GM12878 (cell line): ENCODE data around the gene CELA3B. TPM values are rescaled to one million over a fixed set of nuclear protein-coding genes. Genes with fewer than 3 reads are reported as not detected.

ENCODE experiments used
- ATAC-seq: fragments of 200-7000 bp; cut with Tn5 transposase; 3 replicates; pipeline ENCODE4 v1.9.1; 2020; ENCODE audit warnings: mild to moderate bottlenecking, moderate library complexity
- BruUV-seq: library from RNA; stranded (reverse); fragments of 400-500 nt; replicated peaks from 2 replicates; lab custom pipeline; 2021; lab: Mats Ljungman, UMichigan
- CTCF ChIA-PET: fragments of 300-600 bp; sonication (Branson Sonifier 250); formaldehyde crosslinking; extraction: SDS; loops from one replicate; lab custom pipeline; 2021; ENCODE audit warnings: inconsistent platforms; lab: Yijun Ruan, JAX
- POLR2A ChIA-PET: fragments of 350-600 bp; formaldehyde crosslinking; extraction: SDS; loops from one replicate; lab custom pipeline; 2021; ENCODE audit warnings: inconsistent platforms; lab: Charles Lee
- RAD21 ChIA-PET: fragments of 300-600 bp; sonication (Branson Sonifier 250); formaldehyde crosslinking; loops from one replicate; lab custom pipeline; 2023; ENCODE audit warnings: antibody characterized with exemption; ENCODE audit not compliant: unreplicated experiment; lab: Charles Lee
- SMC1A ChIA-PET: fragments of 300-600 bp; sonication (Branson Sonifier 250); formaldehyde crosslinking; loops from one replicate; lab custom pipeline; 2023; ENCODE audit not compliant: unreplicated experiment, uncharacterized antibody; lab: Charles Lee
- DNase-seq: peaks from one replicate; pipeline ENCODE4 v3.0.0-alpha.2; 2011; ENCODE audit warnings: low read depth, low spot score
- FAIRE-seq: peaks from 3 replicates; lab custom pipeline; 2011; peaks lifted over from hg19 to GRCh38; lab: Jason Lieb, UNC
- H2AFZ ChIP-seq: 2 replicates; pipeline ENCODE4 v1.6.0; 2011; ENCODE audit warnings: low read depth, low read length, control low read depth; ENCODE audit not compliant: control insufficient read depth
- H3K27ac ChIP-seq: 2 replicates; pipeline ENCODE4 v1.5.1; 2011; ENCODE audit warnings: control low read depth; ENCODE audit not compliant: control insufficient read depth, insufficient read depth
- H3K27me3 ChIP-seq, 2 experiments: replicated peaks in 1 of 2; 2 replicates each; pipeline versions ENCODE4 v1.6.0 to v1.6.1; 2011; ENCODE audit warnings: low read length in 1 of 2; ENCODE audit not compliant: control insufficient read depth in 2 of 2, insufficient read depth in 2 of 2
- H3K36me3 ChIP-seq, 2 experiments: 2 replicates each; pipeline ENCODE4 v1.5.1; 2011; ENCODE audit warnings: low read length in 1 of 2; ENCODE audit not compliant: control insufficient read depth in 2 of 2, insufficient read depth in 2 of 2
- H3K4me1 ChIP-seq: 2 replicates; pipeline ENCODE4 v1.6.1; 2011; ENCODE audit warnings: mild to moderate bottlenecking, low read length, moderate library complexity, mixed read lengths; ENCODE audit not compliant: control insufficient read depth, insufficient read depth
- H3K4me2 ChIP-seq: 2 replicates; pipeline ENCODE4 v1.6.0; 2011; ENCODE audit warnings: control low read depth; ENCODE audit not compliant: control insufficient read depth, insufficient read depth
- H3K4me3 ChIP-seq: fragments of 200-600 bp; sonication (generic); 2 replicates; pipeline ENCODE4 v1.5.1; 2016
- H3K79me2 ChIP-seq: 2 replicates; pipeline ENCODE4 v1.6.0; 2011; ENCODE audit warnings: low read length; ENCODE audit not compliant: control insufficient read depth, insufficient read depth
- H3K9ac ChIP-seq: 2 replicates; pipeline ENCODE4 v1.8.0; 2011; ENCODE audit warnings: low read length, control low read depth, mixed read lengths; ENCODE audit not compliant: control insufficient read depth, insufficient read depth
- H3K9me3 ChIP-seq: replicated peaks from 3 replicates; pipeline ENCODE4 v1.5.1; 2011; ENCODE audit warnings: mild to moderate bottlenecking, low read length; ENCODE audit not compliant: control insufficient read depth, insufficient read depth
- H4K20me1 ChIP-seq: 2 replicates; pipeline ENCODE4 v1.6.0; 2011; ENCODE audit not compliant: control insufficient read depth, insufficient read depth
- CHD4 ChIP-seq: fragments of 200-600 bp; sonication (generic); IDR thresholded peaks from 2 replicates; pipeline ENCODE4 v1.6.1; 2016; ENCODE audit warnings: mild to moderate bottlenecking
- HDAC6 ChIP-seq: fragments of 200-600 bp; sonication (generic); IDR thresholded peaks from one replicate; pipeline ENCODE4 v1.8.0; 2017; ENCODE audit warnings: antibody characterized with exemption; ENCODE audit not compliant: unreplicated experiment
- MEF2A ChIP-seq: IDR thresholded peaks from 2 replicates; pipeline ENCODE4 v1.6.1; 2011; ENCODE audit warnings: low read depth, mild to moderate bottlenecking, low read length, moderate library complexity; ENCODE audit not compliant: insufficient read depth
- NBN ChIP-seq: fragments of 450-650 bp; IDR thresholded peaks from 2 replicates; pipeline ENCODE4 v1.6.1; 2016
- RB1 ChIP-seq: fragments of 450-650 bp; formaldehyde crosslinking; IDR thresholded peaks from 2 replicates; pipeline ENCODE4 v1.6.1; 2017; ENCODE audit warnings: mild to moderate bottlenecking, borderline replicate concordance
- REST ChIP-seq: IDR thresholded peaks from 2 replicates; pipeline ENCODE4 v1.6.1; 2012; ENCODE audit warnings: mild to moderate bottlenecking, low read depth, low read length
- SPI1 ChIP-seq: IDR thresholded peaks from 2 replicates; pipeline ENCODE4 v1.6.1; 2011; ENCODE audit warnings: low read depth, mild to moderate bottlenecking, low read length, moderate library complexity, borderline replicate concordance; ENCODE audit not compliant: insufficient read depth
- SRF ChIP-seq, 2 experiments: IDR thresholded peaks; 2 replicates each; pipeline ENCODE4 v1.6.1; 2011; ENCODE audit warnings: low read depth in 2 of 2, low read length in 2 of 2, mild to moderate bottlenecking in 1 of 2, moderate library complexity in 1 of 2
- YBX1 ChIP-seq: fragments of 450-650 bp; IDR thresholded peaks from 2 replicates; pipeline ENCODE4 v1.6.1; 2016; ENCODE audit warnings: antibody characterized with exemption
- ZNF217 ChIP-seq: fragments of 450-650 bp; IDR thresholded peaks from 2 replicates; pipeline ENCODE4 v1.6.1; 2017; ENCODE audit warnings: antibody characterized with exemption, mild to moderate bottlenecking
- ZNF274 ChIP-seq: IDR thresholded peaks from one replicate; pipeline ENCODE4 v1.8.0; 2011; ENCODE audit not compliant: insufficient read length, insufficient read depth
- WGBS: methylation state at CpG from one replicate; pipeline ENCODE4 v1.1.6; 2016; ENCODE audit warnings: low lambda C conversion rate; ENCODE audit not compliant: insufficient replicate concordance, insufficient coverage; ENCODE audit errors: missing lambda C conversion rate; 5-methylcytosine and 5-hydroxymethylcytosine counted together
- in situ Hi-C: fragments of 300-500 bp; cut with MboI; formaldehyde crosslinking; loops from 9 replicates; pipeline ENCODE4 v1.14.3; 2018; ENCODE audit warnings: mixed read lengths
- intact Hi-C: fragments of 100-400 bp; cut with micrococcal nuclease; formaldehyde crosslinking; loops from one replicate; pipeline ENCODE4 v1.14.2; 2022; ENCODE audit not compliant: unreplicated experiment
- polyA plus RNA-seq, 11 experiments: library from polyadenylated mRNA; depleted of rRNA in 4 of 11; unstranded in 6 of 11; stranded (reverse) in 5 of 11; fragments of >200 nt; fragmentation: Nextera tagmentation in 4 of 11; fragmentation: Illumina TruSeq in 1 of 11; extraction: Ambion mirVana in 4 of 11; extraction: Trizol in 1 of 11; gene quantifications; 1 replicate in 1 of 11; 2 replicates in 10 of 11; pipeline versions ENCODE4 v1.2.1 to v1.2.3, GENCODE V29; 2011 to 2016; ENCODE audit warnings: inconsistent platforms in 2 of 11, missing spikeins in 2 of 11, low read depth in 1 of 11
- total RNA-seq, 4 experiments: library from RNA; depleted of rRNA in 3 of 4; stranded (reverse); fragments of >200 nt in 3 of 4; fragmentation: Illumina TruSeq in 1 of 4; extraction: Trizol in 1 of 4; gene quantifications; 2 replicates each; pipeline versions ENCODE4 v1.2.1 to v1.2.3, GENCODE V29; 2013 to 2021

Gene CELA3B
- total and polyA plus RNA-seq, 10 of the 15 experiments (the other 5 are each of a cell fraction or from before 2014, with no cell fraction given): 4.1 TPM; not detected in 9

GRCh38 chr1:21927533-21928237 is 49.1 kb upstream of the CELA3B start:
- Histone ChIP-seq H3K9ac (no peak overlapping the region), H3K4me3 (no peak overlapping the region), H3K27me3 (no peaks in the 10 kb centered on the region), H4K20me1 (no peaks in the 10 kb centered on the region), H3K27ac (no peak overlapping the region), H3K4me2 (no peak overlapping the region), H3K9me3 (no peaks in the 10 kb centered on the region), H3K79me2 (no peaks in the 10 kb centered on the region), H3K36me3 (no peaks in the 10 kb centered on the region), H3K4me1 (no peaks in the 10 kb centered on the region), H2AFZ (no peak overlapping the region)
- ChIA-PET POLR2A (no interaction called here), RAD21 (no interaction called here), CTCF (no interaction called here), SMC1A (no interaction called here)
- no peak for FAIRE-seq
- no peak for DNase-seq
- in situ Hi-C loops: no loop called here
- TF ChIP-seq MEF2A (no peak), SPI1 (no peak), SRF (IDR thresholded peaks at IDR 0.05; ENCODE audit: low read depth in 2 of 2, low read length in 2 of 2) (no peak), NBN (no peak), ZNF274 (no peak), CHD4 (no peak), YBX1 (no peak), HDAC6 (no peak)
- WGBS: 64% methylated on average over 12 of the region's 12 CpGs
- intact Hi-C loops: no loop called here
- BruUV-seq: no TSS peak
- no peak for ATAC-seq

- Histone ChIP-seq H3K4me3 (no peak overlapping the region), H4K20me1 (no peaks in the 10 kb centered on the region), H3K27ac (no peak overlapping the region), H3K4me2 (no peak overlapping the region), H3K9ac (no peak overlapping the region), H3K79me2 (no peaks in the 10 kb centered on the region), H3K27me3 (no peaks in the 10 kb centered on the region), H3K4me1 (no peaks in the 10 kb centered on the region), H3K9me3 (no peaks in the 10 kb centered on the region), H3K36me3 (no peaks in the 10 kb centered on the region), H2AFZ (no peak overlapping the region)
- no TSS peak for BruUV-seq
- intact Hi-C loops (no loop called here), in situ Hi-C loops (no loop called here)
- POLR2A ChIA-PET: interaction anchor here (1.4 kb wide), 1 partner anchor 21 kb away, joined by 4 read pairs; no protein-coding TSS in a partner anchor
- RAD21 ChIA-PET: no interaction called here
- ATAC-seq: no peak
- SMC1A ChIA-PET: no interaction called here
- no peak for FAIRE-seq
- DNase-seq: no peak
- CTCF ChIA-PET: no interaction called here
- WGBS: 47% methylated on average over 8 of the region's 8 CpGs
- TF ChIP-seq ZNF217: no peak
- no peak for TF ChIP-seq REST
- no peak for TF ChIP-seq RB1
Measured at GRCh38 chr1:21930080-21930571, 46.7 kb upstream of the CELA3B start.
